NCI-H82 (cell line): ENCODE measurements around the gene TMEM163.
"Not testable (repeated sequence)": the region's sequence is repeated elsewhere in the genome, so short reads cannot be mapped to it uniquely, and the experiment has no call there.

Source experiments
- DNase-seq: peaks from one replicate; lab custom pipeline; 2025; lab: John Stamatoyannopoulos, UW

The TMEM163 gene

DNA sequence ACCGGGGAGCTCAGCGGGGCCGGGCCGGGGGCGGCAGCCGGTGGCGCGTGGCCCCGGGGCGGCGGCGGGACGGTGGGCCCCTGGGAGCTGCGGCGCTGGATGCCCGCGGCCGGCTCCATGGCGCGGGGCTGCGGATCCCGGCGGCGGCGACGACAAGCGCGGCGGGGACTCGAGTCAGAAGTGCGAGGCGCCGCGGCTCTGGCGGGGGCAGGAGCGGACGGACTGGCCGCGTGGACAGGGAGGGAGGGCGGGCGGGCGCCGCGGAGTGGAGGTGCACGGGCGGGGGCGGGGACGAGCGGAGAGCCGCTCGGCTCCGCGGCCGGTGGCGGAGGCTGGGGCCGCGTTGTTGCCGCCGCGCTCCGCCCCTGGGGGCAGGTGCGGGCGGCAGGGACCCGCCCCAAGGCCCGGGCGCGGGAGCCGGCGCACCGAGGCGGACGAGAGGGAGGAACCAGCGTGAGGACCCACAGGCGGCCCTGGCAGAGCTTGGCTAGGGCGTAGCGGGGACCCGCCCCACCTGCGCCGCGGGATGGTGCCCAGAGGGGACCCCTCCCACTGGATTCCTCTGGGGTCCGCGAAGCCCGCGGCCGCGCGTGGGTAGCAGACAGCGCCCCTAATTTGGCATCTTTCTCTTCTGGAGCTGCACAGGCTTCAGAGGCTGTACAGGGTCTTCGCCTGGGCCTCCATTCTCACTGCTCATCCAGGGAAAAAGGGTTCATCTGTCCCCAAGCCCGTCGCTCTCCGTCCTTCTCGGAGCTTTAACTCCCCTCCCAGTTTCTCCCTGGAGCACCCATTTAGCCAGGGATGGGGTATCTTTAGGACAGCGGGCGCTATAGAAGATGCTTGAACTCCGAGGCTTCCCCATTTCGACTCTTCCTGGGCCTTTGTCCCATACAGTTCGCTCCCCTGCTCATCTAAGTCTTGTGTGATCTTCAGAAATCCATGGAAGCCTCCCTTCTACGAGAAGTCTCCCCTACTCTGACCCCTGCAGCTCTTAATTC lies at the start of gene TMEM163:
Gene TMEM163, minus strand, starts transcription at position 184 of the 998 bp plus-strand sequence.
- peak; percentile 34 for DNase-seq

DNA sequence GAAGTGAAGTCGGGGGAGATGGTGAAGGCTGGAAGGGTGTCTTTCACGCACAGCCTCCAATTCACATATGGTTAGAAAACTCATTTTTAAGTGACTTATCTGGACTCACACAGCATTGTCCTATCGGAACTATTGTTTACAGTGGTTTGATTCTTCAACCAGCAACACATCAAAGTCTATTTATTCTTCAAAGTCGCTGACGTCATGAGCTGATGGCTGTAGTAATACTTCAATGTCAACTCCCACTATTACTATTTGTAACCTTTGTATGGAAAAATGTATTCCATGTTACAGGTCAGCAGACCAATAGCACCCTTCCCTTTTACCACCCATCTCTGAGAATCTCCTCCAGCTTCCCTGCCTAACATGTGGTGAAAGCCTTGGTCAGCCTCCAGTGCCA lies 47.8 kb upstream of the TMEM163 start:
- no peak for DNase-seq

DNA sequence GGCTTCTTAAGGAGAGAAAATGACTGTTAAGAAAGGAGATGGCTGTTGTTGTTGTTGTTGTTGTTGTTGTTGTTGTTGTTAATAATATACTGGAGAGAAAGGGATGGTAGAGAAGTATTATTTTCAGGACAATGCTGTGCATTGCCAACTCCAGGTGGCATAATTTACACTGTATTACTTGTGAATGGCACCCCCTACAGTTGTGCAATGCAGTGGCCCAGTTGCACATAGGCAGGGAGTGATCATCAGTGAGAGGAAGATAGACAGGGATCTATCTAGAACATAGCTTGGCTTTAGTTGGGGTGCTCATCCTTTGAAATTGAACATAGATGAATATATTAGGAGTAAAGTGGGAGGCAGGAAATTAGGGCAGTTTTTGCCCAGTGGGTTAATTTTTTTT lies 47.2 kb upstream of the TMEM163 start:
- no peak for DNase-seq

DNA sequence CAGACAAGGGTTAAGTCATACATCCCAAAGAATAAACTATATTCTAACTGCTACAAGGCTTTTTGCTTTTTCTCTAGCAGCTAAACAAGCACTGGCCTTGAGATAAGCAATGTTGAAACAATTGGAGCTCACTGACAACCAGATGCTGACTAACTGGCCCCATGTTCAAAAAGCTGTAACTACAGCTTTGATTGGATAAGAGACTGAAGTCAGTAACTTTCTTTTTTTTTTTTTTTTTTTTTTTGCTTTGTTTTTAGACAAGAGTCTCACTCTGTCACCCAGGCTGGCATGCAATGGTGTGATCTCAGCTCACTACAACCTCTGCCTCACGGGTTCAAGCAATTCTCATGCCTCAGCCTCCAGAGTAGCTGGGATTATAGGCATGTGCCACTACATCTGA lies 45.4 kb upstream of the TMEM163 start:
- no peak for DNase-seq

DNA sequence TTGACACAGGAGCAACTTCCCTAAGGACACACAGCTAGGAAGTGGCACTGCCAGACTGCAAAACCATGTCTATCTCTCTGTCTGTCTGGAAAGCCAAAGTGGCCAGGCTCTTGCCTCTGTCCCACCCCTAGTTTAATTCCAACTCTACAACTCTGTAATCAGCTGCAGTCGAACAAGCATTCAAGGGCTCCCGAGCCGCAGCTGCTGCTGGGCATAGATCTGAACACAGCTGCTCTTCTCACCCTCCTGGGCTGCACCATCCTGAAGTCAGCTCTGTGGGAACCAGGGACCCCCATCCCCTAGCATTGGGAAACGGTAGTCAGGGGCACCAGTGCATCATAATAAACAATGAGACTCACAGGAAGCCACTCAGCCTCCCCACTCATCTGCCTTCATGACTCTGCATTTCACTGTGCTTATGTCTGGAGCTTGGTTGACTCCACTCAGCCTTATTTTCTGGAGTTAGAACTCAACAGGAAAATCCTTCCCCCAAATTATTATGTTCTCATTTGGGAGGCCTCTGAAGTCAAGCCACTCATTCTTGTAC lies 44.4 kb upstream of the TMEM163 start:
- no peak for DNase-seq

DNA sequence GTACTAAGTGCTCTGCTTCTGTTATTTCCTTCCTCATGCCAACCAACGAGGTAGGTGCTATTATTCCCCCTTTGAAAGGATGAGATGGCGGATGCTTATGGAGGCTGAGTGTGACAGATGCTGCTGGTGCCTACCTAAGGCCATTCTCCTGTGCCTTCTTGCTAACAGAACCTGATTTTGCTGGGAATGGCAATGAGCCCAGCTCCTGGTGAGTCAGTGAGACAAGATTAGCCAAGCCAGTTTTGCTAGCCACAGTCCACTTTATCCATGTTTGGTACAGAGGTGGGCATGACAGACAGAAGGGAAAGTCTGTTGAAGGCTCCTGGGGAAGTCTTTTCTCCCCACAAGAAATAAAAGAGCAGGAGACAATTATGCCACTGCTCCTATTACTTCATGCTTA lies 43.7 kb upstream of the TMEM163 start:
- no peak for DNase-seq

DNA sequence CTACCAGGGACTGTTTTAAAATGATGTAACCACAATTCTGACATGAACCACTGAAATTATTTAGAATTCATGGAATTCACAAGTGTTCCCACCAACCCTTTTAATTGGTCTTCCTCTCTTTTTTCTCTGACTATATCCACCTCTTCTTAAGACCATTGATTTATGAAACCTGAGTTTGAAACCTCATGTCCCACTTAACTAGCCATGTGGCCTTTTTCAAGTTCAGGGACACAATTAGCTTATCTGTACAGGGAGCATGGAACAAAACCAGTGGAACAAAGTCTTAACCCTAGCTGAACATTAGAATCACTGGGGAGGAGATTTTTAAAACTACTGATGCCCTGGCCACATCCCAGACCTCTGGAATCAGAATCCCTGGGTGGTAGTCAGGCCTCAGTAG lies 41.6 kb upstream of the TMEM163 start:
- DNase-seq: no peak

DNA sequence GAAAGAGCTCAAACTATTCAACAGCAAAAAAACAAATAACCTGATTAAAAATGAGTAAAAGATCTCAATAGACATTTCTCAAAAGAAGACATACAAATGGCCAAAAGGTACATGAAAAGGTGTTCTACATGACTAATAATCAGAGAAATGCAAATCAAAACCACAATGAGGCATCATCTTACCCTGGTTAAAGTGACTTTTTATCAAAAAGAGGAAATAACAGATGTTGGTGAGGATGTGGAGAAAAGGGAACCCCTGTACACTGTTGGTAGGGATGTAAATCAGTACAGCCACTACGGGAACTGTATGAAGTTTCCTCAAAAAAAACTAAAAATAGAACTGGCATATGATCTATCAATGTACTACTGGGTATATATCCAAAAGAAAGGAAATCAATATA lies 39.8 kb upstream of the TMEM163 start:
- no peak for DNase-seq

DNA sequence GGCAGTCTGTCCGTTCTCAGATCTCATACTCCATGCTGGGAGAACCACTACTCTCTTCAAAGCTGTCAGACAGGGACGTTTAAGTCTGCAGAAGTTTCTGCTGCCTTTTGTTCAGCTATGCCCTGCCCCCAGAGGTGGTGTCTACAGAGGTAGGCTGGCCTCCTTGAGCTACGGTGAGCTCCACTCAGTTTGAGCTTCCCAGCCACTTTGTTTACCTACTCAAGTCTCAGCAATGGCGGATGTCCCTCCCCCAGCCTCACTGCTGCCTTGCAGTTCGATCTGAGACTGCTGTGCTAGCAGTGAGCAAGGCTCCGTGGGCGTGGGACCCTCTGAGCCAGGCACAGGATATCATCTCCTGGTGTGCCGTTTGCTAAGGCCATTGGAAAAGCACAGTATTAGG lies 33.2 kb upstream of the TMEM163 start:
- DNase-seq: not testable (repeated sequence)

DNA sequence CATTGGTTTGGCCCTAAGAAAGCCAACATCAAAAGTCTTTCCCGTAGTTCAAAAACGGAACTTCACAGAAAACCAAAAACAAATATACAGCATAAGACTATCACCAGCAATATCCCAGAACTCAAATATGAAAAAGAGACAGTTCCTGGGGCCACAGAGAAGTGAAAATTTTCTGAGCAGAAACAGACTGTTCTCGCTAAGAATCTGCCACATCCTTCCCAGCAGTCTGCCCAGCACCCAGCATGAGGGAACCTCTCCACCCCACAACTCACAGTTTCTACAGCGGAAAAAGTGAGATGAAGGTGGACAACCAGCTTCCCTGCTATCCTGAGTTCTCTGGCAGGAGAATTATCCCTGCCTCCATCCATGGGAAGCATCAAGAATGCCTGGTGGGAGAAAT lies 26.7 kb upstream of the TMEM163 start:
- DNase-seq: no peak

DNA sequence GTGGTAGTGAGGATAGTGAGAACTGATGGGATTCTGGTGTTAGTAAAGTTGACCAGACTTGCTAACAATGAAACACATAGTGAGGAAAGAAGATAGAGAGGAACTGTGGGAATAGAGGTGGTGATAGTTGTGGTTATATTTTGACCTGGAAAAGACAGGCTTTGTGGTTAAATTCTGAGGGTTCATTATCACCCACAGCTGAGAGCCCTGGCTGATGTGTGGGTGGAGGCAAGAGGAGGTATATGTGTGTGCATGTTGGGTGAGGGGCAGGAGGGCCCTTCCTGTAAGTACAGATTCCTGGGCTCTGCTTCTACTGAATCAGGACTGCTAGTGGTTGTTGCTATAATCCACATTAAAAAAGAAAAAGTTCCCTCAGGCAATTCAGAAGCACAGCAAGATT lies 26.2 kb upstream of the TMEM163 start:
- no peak for DNase-seq

DNA sequence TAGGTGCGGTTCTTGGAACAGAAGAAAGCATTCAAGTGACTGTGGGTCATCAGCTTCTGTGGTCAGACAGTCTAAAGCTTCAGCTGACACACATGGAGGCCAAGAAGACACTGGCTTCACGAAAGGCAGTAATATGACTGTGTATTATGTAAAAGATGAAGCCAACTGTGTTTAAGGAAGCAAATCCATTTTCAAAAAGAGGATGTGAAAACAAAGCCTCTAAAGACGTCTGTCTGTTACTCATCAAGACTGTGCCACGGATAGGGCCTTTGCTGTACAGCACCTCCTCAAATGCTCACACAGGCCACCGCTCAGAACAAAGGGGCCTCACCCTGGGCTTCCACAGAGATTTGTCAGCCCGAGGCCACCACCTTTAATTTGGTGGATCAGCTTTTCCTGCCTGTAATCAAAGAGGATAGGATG lies 21.1 kb upstream of the TMEM163 start:
- no peak for DNase-seq

DNA sequence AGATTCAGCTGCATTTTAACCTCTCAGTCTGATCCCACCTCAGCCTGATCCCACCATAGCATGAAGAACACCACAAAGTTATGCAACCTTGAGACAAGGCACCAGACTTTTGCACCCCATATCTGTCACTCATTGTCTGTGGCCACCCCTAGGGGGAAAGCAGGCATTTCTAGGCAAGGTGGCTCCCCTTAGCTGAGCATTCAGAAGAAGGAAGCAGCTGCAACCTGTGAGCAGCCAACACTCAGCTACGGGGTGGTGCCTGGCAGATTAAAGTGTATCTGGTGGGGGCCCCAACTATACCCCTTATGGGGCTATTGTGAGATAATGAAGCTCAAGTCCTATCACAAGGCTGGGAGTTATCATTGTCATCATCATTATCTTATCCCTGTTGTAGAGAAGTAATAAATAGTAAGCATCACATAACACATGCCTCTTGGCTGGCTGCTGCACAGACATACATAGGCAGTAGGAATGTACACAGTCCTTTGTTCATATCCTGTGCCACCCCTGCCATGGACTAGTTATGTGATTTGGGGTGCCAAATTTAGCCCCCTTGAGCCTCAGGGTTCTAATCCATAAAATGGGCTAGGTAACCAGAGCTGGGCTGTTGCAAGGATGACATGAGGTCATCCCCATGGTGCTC lies 20.6 kb upstream of the TMEM163 start:
- DNase-seq: no peak

DNA sequence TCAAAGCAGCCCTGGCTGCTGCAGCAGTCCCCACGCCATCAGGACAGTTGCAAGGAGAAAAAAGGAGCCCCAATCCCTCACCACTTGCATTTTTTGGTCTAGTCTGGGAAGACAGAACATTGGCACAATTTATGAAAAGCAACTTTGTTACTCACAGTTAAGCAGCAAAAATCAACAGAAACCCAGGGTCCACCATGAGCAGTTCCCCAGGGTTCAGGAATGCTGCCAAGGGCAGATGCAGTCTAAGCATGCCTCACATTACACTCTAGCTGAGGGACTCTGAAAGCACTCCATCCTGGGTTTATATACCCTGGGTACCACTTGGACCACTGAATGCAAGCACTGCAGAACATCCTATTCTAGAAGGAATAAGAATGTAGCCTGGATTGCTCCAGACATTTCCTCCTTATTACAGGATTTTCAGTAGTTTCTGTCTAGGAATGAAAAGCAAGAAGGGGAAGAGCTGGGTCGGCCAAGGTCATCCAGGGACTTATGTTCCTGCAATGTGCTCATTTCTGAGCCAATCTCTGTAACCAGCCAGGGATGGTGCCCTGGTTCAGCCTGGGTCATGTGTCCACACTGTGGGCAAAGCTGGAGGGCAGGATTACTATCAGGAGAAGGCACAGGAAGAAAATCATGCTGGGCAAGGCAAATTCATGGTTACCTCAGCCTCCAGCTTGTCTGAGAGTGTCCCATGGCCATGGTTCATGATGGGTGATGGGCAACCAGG lies 19.5 kb upstream of the TMEM163 start:
- no peak for DNase-seq

DNA sequence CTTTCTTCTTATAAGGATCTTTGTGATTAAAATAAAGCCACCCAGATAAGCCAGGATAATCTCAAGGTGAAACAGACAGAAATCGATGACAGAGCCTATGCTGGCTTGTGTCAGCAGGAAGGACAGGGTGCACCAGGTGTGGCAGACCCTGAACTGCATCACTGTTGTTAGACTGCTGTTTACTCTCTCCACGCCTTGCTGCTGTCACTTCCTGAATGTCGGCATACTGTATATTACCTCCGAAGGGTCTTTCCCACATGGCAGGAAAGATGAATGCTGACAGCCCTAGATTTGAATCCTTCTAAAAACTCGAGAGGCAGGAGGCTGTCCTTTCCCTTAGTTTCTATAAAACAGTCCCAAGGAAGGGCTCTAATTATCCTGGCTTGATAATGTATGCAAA lies 18.9 kb upstream of the TMEM163 start:
- peak; percentile 60 for DNase-seq

DNA sequence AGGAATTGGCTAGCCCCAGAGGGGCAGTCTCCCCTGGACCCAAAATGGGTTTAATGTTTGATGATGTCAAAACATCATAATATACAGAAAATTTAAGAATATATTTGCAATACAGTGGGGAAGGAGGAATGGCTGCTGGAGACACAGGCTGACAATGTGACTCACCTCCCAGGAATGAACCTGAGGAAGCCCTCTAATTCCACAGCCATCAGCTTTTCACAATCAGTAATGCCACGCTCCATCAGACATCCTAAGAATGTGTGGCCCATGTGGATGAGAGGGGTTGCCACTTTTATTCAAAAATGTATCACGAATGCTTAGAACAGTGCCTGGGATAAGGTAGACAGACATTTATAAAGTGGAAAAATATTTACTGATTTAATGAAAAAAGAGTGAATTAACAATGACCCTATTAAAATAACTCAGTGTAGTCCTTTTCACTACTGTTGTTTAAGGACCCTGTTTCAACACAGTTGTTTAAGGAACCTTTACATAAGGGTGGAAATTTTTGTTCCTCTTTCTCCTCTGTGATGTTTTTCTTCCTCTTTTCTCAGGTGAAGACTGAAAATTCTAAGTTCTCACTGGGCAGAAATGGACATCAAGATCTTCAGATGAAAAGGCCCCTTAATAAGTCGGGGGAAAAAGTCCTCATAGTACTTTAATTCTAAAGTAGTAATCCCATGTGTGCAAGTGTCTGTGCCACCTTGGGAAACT lies 17.5 kb upstream of the TMEM163 start:
- no peak for DNase-seq

DNA sequence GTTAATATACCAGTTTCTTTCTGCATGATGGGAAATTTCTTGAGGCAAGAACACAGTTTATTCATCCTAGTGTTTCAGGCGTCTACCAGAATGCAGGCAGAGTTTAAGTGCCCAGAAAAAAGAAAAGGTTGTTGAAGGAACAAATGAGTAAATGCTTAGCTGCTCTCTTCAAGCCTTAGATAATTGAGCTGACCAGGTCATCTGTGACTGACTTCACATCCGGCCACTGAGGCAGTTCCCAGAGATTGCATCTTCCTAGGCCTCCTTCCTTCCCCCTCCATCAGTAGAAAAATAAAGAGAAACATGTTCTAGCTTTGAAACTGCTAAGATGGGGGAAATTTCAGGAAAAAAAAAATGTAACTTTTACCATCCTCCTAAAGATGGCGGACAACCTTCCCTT lies 9.4 kb upstream of the TMEM163 start:
- no peak for DNase-seq

DNA sequence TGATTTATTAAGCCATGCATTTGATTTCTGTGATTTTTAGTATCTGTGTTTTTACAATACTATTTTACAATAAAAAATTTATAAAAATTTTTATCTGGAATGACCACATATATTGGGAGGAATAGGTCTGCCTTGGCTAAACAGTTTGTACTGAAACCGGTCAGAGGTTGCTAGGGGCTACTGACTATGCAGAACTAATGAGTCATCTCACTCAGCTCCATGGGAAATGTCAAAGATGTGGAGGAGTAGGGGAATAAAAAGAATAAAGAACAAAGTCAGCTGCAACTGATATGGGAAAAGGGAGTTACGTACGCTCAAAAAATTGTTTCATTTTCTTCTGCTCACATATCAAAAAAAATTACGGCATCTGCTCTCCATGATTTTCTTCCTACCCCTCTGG lies 8.6 kb upstream of the TMEM163 start:
- no peak for DNase-seq

DNA sequence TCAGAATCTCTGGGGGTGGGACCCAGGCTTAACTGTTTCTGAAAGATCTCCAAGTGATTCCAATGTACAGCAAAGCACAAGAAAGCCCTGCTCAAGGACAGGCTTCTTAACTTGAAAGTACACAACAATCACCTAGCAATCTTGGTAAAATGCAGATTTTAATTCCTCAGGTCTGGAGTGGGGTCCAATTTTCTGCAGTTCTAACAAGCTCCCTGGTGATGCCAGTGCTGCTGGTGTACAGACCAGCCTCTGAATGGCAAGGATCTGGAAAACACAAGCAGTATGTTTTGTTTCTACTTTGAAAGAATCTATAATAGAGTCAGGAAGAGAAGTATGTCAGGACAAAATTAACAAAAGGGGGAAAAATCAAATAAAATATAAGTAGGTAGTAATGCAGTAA lies 7.8 kb upstream of the TMEM163 start:
- no peak for DNase-seq

DNA sequence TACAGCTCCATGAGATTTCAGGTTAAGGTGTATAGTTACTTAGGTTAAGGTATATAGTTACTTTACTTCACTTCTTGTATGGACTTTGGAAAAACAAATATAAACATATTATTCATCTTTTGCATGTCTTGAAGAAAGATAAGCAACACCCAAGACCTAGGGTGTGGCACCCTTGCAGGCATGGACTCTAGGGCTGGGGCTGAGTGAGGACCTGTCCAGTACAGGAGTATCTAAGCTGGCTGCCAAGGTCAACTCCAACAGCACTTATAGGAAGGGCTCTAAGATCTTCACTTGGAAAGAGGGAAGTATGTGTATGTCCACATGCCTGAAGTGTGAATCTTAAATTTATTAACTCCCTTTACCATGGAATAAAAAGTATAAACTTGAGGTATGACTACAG lies 7.1 kb upstream of the TMEM163 start:
- no peak for DNase-seq

DNA sequence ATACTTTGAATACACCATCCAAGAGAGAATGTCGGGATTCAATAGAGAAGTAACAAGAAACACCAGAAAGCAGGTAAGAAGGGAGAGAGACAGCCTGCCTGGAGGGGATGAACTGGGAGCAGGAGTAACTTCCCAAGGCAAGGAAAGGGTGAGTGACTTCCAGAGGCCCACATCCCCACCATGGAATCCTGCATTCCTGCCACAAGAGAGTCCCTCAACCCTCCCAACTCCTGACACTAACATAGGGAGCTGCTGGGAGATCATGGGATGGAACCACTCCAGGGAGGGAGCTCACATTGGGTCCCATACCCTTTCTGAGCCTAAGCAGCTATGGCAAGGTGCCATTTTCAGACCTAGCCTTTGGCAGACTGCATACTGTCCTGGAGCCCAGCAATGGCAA lies 5.5 kb upstream of the TMEM163 start:
- DNase-seq: no peak

DNA sequence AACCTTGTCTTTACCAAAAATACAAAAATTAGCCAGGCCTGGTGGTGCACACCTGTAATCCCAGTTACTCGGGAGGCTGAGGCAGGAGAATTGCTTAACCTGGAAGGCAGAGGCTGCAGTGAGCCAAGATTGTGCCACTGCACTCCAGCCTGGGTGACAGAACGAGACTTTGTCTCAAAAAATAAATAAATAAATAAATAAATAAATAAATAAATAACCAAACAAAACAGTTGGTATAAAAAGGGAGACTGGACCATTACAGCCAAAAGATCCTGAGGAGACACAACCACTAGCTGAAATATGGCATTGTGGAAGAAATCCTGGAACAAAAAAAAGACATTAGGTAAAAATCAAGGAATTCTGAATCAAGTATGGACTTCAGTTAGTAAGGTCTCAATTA lies 4.9 kb upstream of the TMEM163 start:
- DNase-seq: not testable (repeated sequence)
